Measurements from ENCODE around the gene COL28A1.

GRCh38 chr7:7552199-7552598 is 16.5 kb upstream of the COL28A1 start:
- TF ChIP-seq CTCF (conservative IDR thresholded peaks at IDR 0.05; ENCODE audit: low read length), result no peak
- no peak for TF ChIP-seq EZH2phosphoT487 (IDR thresholded peaks at IDR 0.05; ENCODE audit: borderline replicate concordance)
